SH-SY5Y (cell line): ENCODE data around the gene SLC12A5.

Experiments
- GATA2 ChIP-seq: IDR thresholded peaks from 2 replicates; pipeline ENCODE4 v1.6.1; 2011; ENCODE audit warnings: mild to moderate bottlenecking, low read depth, low read length
- GATA3 ChIP-seq: IDR thresholded peaks from 2 replicates; pipeline ENCODE4 v1.6.1; 2011; ENCODE audit warnings: low read depth, mild to moderate bottlenecking, low read length, moderate library complexity

- TF ChIP-seq GATA2, result no peak
- no peak for TF ChIP-seq GATA3
Measured at GRCh38 chr20:46014517-46015396, 14.3 kb upstream of the SLC12A5 start.
